HEK293 (cell line): ENCODE data around the gene PLEKHM2.
A peak's percentile ranks its signal among the peaks of the same experiment; 100 is the strongest.

Experiments used
- CTCF ChIA-PET: fragments of 350-600 bp; formaldehyde crosslinking; extraction: SDS; loops from one replicate; lab custom pipeline; 2021; ENCODE audit warnings: antibody characterized with exemption; lab: Yijun Ruan, JAX
- POLR2A ChIA-PET: fragments of 300-600 bp; formaldehyde crosslinking; extraction: SDS; loops from one replicate; lab custom pipeline; 2020; ENCODE audit warnings: antibody characterized with exemption, inconsistent platforms; lab: Yijun Ruan, JAX
- H3K27ac ChIP-seq: fragments of 200-500 bp; sonication (Bioruptor generic); 2 replicates; pipeline ENCODE4 v1.5.1; 2014; ENCODE audit warnings: low read depth, low read length, control low read depth, inconsistent platforms; ENCODE audit errors: extremely low read depth
- H3K36me3 ChIP-seq, 2 experiments: fragments of 200-500 bp in 1 of 2; sonication (Bioruptor generic) in 1 of 2; 1 replicate in 1 of 2; 2 replicates in 1 of 2; pipeline ENCODE4 v1.5.1; 2014 to 2017; ENCODE audit warnings: inconsistent platforms in 2 of 2, low read length in 2 of 2; ENCODE audit not compliant: control insufficient read depth in 2 of 2, insufficient read depth in 1 of 2
- H3K4me1 ChIP-seq: fragments of 200-500 bp; sonication (Bioruptor generic); 2 replicates; pipeline ENCODE4 v1.5.1; 2014; ENCODE audit warnings: mild to moderate bottlenecking, low read length, inconsistent platforms; ENCODE audit not compliant: control insufficient read depth, insufficient read depth
- H3K4me3 ChIP-seq: 2 replicates; pipeline ENCODE4 v1.5.1; 2011; ENCODE audit warnings: low read depth, mild to moderate bottlenecking, control low read depth, low read length, moderate library complexity
- H3K9me3 ChIP-seq: fragments of 200-500 bp; sonication (Bioruptor generic); 2 replicates; pipeline ENCODE4 v1.5.1; 2014; ENCODE audit warnings: low read depth, low read length, inconsistent platforms; ENCODE audit not compliant: control insufficient read depth, insufficient read depth
- OVOL3 ChIP-seq: fragments of 450-650 bp; formaldehyde crosslinking; IDR thresholded peaks from 2 replicates; pipeline ENCODE4 v1.5.1; 2016; ENCODE audit warnings: missing biosample characterization, missing genetic modification characterization
- REPIN1 ChIP-seq: fragments of 450-650 bp; formaldehyde crosslinking; IDR thresholded peaks from 2 replicates; pipeline ENCODE4 v1.5.1; 2017; ENCODE audit warnings: missing biosample characterization, missing genetic modification characterization, low read depth
- ZFP3 ChIP-seq: fragments of 450-650 bp; formaldehyde crosslinking; IDR thresholded peaks from 2 replicates; pipeline ENCODE4 v1.5.1; 2016; ENCODE audit warnings: low read depth, missing biosample characterization, missing genetic modification characterization
- ZNF221 ChIP-seq: fragments of 450-650 bp; formaldehyde crosslinking; IDR thresholded peaks from 2 replicates; pipeline ENCODE4 v1.5.1; 2017; ENCODE audit warnings: missing biosample characterization, missing genetic modification characterization, borderline replicate concordance
- ZNF248 ChIP-seq: fragments of 450-650 bp; formaldehyde crosslinking; IDR thresholded peaks from 2 replicates; pipeline ENCODE4 v1.5.1; 2017; ENCODE audit warnings: missing biosample characterization, missing genetic modification characterization
- ZNF621 ChIP-seq: fragments of 450-650 bp; formaldehyde crosslinking; IDR thresholded peaks from 2 replicates; pipeline ENCODE4 v1.5.1; 2017; ENCODE audit warnings: missing biosample characterization, missing genetic modification characterization
- ZNF776 ChIP-seq: fragments of 450-650 bp; formaldehyde crosslinking; IDR thresholded peaks from 2 replicates; pipeline ENCODE4 v1.5.0; 2017; ENCODE audit warnings: missing biosample characterization, missing genetic modification characterization, borderline replicate concordance
- TF ChIP-seq, protein P1 (sequence below): fragments of 450-650 bp; formaldehyde crosslinking; IDR thresholded peaks from 2 replicates; pipeline ENCODE4 v1.5.1; 2016; ENCODE audit warnings: missing biosample characterization, missing genetic modification characterization, borderline replicate concordance
- TF ChIP-seq, protein P2 (sequence below): fragments of 450-650 bp; formaldehyde crosslinking; IDR thresholded peaks from 2 replicates; pipeline ENCODE4 v1.5.1; 2016; ENCODE audit warnings: missing biosample characterization, missing genetic modification characterization
- TF ChIP-seq, protein P3 (sequence below): fragments of 450-650 bp; formaldehyde crosslinking; IDR thresholded peaks from 2 replicates; pipeline ENCODE4 v1.5.1; 2016; ENCODE audit warnings: missing biosample characterization, missing genetic modification characterization
- TF ChIP-seq, protein P4 (sequence below): IDR thresholded peaks from 2 replicates; pipeline ENCODE4 v1.6.1; 2011; ENCODE audit warnings: mild to moderate bottlenecking, low read depth, low read length, borderline replicate concordance
- TF ChIP-seq, protein P5 (sequence below): fragments of 450-650 bp; formaldehyde crosslinking; IDR thresholded peaks from 2 replicates; pipeline ENCODE4 v1.5.1; 2016; ENCODE audit warnings: missing biosample characterization, missing genetic modification characterization

PLEKHM2 gene

DNA sequence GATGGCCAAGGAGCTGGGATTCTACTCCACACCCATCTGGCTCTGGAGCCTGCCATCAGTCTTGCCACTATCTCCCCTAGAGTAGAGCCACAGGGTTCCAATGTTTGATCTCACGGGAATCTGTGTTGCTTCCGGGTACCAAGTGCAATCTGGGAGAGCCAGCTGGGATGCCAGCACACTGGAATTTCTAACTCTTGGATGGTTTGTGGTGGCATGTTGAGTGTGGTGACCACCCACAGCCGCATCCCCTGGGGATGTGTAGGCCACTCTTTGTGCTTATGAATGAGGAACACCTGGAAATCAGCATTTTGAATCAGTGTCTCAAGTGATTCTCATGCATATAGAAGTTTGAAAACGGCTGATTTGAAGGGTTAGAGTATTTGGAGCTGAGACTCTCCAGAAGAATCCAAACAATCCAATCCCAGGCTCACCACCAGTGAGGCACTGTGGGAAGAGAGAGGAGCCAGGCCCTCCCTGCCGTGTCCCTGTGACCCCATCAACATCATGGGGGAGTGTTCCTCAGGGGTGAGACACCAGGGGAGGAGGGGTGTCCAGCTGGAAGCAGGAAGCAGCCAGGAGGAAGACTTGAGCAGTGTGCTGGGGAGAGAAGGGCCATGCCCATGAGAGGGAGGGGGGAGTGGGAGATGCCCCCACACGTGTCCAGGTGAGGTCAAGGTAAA lies 87.9 kb downstream of the PLEKHM2 start:
- Histone ChIP-seq H3K4me1 (no peaks in the 10 kb centered on the region), H3K4me3 (no peak overlapping the region), H3K36me3 (peaks cover 4 to 82% of the 10 kb centered on the region in 2 experiments; a peak in 2 of 3 replicates), H3K9me3 (no peaks in the 10 kb centered on the region), H3K27ac (no peak overlapping the region)
- ChIA-PET CTCF (interaction anchor here (0.7 to 2.2 kb wide), 4 partner anchors 20 to 238 kb away, joined by 3 to 5 read pairs (median 4); no protein-coding TSS in a partner anchor), POLR2A (no interaction called here)
- TF ChIP-seq, protein P1, sequence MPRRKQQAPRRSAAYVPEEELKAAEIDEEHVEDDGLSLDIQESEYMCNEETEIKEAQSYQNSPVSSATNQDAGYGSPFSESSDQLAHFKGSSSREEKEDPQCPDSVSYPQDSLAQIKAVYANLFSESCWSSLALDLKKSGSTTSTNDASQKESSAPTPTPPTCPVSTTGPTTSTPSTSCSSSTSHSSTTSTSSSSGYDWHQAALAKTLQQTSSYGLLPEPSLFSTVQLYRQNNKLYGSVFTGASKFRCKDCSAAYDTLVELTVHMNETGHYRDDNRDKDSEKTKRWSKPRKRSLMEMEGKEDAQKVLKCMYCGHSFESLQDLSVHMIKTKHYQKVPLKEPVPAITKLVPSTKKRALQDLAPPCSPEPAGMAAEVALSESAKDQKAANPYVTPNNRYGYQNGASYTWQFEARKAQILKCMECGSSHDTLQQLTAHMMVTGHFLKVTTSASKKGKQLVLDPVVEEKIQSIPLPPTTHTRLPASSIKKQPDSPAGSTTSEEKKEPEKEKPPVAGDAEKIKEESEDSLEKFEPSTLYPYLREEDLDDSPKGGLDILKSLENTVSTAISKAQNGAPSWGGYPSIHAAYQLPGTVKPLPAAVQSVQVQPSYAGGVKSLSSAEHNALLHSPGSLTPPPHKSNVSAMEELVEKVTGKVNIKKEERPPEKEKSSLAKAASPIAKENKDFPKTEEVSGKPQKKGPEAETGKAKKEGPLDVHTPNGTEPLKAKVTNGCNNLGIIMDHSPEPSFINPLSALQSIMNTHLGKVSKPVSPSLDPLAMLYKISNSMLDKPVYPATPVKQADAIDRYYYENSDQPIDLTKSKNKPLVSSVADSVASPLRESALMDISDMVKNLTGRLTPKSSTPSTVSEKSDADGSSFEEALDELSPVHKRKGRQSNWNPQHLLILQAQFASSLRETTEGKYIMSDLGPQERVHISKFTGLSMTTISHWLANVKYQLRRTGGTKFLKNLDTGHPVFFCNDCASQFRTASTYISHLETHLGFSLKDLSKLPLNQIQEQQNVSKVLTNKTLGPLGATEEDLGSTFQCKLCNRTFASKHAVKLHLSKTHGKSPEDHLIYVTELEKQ (tag by site-specific recombination) = no peak
- no peak for TF ChIP-seq ZNF776 (tag by site-specific recombination)
- TF ChIP-seq, protein P2, sequence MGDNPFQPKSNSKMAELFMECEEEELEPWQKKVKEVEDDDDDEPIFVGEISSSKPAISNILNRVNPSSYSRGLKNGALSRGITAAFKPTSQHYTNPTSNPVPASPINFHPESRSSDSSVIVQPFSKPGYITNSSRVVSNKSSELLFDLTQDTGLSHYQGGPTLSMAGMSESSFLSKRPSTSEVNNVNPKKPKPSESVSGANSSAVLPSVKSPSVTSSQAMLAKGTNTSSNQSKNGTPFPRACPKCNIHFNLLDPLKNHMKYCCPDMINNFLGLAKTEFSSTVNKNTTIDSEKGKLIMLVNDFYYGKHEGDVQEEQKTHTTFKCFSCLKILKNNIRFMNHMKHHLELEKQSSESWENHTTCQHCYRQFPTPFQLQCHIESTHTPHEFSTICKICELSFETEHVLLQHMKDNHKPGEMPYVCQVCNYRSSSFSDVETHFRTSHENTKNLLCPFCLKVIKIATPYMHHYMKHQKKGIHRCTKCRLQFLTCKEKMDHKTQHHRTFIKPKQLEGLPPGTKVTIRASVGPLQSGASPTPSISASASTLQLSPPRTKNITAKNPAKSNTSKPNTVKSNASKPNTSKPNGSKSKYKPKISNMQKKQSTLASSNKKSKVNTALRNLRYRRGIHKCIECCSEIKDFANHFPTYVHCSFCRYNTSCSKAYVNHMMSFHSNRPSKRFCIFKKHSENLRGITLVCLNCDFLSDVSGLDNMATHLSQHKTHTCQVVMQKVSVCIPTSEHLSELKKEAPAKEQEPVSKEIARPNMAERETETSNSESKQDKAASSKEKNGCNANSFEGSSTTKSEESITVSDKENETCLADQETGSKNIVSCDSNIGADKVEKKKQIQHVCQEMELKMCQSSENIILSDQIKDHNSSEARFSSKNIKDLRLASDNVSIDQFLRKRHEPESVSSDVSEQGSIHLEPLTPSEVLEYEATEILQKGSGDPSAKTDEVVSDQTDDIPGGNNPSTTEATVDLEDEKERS = no peak

DNA sequence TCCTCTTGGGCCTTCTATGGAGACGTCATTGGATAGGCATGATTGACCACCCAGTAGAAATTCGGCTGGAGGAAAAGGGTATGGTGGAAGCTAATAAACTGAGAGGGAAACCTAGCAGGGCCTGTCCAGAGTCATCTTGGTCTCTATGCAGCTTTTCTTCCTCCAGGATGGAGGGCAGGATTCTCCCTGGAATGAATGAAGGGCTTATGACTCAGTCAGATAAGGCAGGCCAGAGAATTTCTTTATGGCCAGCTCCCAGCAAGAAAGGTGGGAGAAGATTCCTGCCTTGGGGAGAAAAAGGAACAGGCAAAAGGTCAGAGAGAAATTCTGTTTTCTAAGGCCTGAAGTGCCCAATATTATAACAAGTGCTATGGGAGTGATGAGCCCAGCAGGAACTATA lies 91.6 kb downstream of the PLEKHM2 start:
- Histone ChIP-seq H3K36me3 (peaks cover 0 to 76% of the 10 kb centered on the region in 2 experiments; a peak in 2 of 3 replicates), H3K9me3 (no peaks in the 10 kb centered on the region), H3K4me3 (no peak overlapping the region), H3K4me1 (no peaks in the 10 kb centered on the region), H3K27ac (no peak overlapping the region)
- TF ChIP-seq, protein P3, sequence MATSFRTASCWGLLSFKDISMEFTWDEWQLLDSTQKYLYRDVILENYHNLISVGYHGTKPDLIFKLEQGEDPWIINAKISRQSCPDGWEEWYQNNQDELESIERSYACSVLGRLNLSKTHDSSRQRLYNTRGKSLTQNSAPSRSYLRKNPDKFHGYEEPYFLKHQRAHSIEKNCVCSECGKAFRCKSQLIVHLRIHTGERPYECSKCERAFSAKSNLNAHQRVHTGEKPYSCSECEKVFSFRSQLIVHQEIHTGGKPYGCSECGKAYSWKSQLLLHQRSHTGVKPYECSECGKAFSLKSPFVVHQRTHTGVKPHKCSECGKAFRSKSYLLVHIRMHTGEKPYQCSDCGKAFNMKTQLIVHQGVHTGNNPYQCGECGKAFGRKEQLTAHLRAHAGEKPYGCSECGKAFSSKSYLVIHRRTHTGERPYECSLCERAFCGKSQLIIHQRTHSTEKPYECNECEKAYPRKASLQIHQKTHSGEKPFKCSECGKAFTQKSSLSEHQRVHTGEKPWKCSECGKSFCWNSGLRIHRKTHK (tag by site-specific recombination) = no peak
- TF ChIP-seq, protein P4, sequence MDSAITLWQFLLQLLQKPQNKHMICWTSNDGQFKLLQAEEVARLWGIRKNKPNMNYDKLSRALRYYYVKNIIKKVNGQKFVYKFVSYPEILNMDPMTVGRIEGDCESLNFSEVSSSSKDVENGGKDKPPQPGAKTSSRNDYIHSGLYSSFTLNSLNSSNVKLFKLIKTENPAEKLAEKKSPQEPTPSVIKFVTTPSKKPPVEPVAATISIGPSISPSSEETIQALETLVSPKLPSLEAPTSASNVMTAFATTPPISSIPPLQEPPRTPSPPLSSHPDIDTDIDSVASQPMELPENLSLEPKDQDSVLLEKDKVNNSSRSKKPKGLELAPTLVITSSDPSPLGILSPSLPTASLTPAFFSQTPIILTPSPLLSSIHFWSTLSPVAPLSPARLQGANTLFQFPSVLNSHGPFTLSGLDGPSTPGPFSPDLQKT = no peak
- TF ChIP-seq ZNF248 (tag by site-specific recombination) = no peak
- no peak for TF ChIP-seq ZNF221
- TF ChIP-seq ZNF621 (tag by site-specific recombination) = no peak
- CTCF ChIA-PET = no interaction called here
- POLR2A ChIA-PET = no interaction called here

DNA sequence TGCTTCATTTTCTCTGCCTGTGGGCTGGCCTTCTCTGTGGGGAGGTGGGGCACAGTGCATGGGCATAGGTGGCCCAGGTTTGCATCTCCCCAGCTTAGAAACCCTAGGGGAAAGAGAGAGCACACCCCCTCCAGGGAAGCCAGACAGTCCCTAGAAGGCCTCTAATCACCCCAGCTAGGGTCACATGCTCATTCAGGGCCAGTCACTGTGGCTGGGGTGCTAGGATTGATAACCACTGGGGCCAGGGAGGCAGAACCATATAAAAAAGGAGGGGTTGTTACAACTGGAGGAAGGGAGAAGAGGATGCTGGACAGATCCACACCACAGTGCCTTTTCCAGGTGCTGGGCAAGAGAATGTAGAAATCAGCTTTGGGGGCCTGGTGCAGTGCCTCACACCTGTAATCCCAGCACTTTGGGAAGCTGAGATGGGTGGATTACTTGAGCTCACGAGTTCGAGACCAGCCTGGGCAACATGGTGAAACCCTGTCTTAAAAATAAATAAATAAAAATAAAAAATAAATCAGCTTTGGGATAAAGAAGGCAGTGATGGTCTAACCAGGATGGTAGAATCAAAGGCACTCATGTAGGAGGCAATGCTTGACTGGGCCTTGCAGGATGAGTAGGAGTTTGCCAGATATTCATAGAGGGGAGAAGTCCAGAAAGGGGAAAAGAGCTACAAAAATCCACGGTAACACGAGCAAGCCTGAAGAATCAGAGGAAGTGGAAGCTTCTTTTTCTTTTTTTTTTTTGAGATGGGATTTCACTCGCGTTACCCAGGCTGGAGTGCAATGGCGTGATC lies 94.0 kb downstream of the PLEKHM2 start:
- Histone ChIP-seq H3K27ac (no peak overlapping the region), H3K36me3 (peaks cover 0 to 72% of the 10 kb centered on the region in 2 experiments; a peak in 2 of 3 replicates), H3K4me3 (no peak overlapping the region), H3K4me1 (no peaks in the 10 kb centered on the region), H3K9me3 (no peaks in the 10 kb centered on the region)
- POLR2A ChIA-PET = no interaction called here
- CTCF ChIA-PET = interaction anchor here (0.8 to 3.1 kb wide), 3 partner anchors 14 to 70 kb away, joined by 3 to 14 read pairs (median 3); partner anchors contain the start of gene SPEN
- TF ChIP-seq OVOL3 (tag by site-specific recombination) = no peak
- peak; percentile 86 for TF ChIP-seq ZFP3 (tag by site-specific recombination)
- TF ChIP-seq REPIN1 = no peak
- TF ChIP-seq, protein P5, sequence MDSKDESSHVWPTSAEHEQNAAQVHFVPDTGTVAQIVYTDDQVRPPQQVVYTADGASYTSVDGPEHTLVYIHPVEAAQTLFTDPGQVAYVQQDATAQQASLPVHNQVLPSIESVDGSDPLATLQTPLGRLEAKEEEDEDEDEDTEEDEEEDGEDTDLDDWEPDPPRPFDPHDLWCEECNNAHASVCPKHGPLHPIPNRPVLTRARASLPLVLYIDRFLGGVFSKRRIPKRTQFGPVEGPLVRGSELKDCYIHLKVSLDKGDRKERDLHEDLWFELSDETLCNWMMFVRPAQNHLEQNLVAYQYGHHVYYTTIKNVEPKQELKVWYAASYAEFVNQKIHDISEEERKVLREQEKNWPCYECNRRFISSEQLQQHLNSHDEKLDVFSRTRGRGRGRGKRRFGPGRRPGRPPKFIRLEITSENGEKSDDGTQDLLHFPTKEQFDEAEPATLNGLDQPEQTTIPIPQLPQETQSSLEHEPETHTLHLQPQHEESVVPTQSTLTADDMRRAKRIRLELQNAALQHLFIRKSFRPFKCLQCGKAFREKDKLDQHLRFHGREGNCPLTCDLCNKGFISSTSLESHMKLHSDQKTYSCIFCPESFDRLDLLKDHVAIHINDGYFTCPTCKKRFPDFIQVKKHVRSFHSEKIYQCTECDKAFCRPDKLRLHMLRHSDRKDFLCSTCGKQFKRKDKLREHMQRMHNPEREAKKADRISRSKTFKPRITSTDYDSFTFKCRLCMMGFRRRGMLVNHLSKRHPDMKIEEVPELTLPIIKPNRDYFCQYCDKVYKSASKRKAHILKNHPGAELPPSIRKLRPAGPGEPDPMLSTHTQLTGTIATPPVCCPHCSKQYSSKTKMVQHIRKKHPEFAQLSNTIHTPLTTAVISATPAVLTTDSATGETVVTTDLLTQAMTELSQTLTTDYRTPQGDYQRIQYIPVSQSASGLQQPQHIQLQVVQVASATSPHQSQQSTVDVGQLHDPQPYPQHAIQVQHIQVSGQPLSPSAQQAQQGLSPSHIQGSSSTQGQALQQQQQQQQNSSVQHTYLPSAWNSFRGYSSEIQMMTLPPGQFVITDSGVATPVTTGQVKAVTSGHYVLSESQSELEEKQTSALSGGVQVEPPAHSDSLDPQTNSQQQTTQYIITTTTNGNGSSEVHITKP (tag by site-specific recombination) = peak; percentile 30
